A204.1 (cell line): Measurements from ENCODE around the gene NCAM2.

Experiments
- FAIRE-seq: peaks from 2 replicates; lab custom pipeline; 2012; peaks lifted over from hg19 to GRCh38; lab: Jason Lieb, UNC

The NCAM2 gene

GRCh38 chr21:21028275-21028820, 30.1 kb downstream of the NCAM2 start:
- FAIRE-seq = no peak

DNA sequence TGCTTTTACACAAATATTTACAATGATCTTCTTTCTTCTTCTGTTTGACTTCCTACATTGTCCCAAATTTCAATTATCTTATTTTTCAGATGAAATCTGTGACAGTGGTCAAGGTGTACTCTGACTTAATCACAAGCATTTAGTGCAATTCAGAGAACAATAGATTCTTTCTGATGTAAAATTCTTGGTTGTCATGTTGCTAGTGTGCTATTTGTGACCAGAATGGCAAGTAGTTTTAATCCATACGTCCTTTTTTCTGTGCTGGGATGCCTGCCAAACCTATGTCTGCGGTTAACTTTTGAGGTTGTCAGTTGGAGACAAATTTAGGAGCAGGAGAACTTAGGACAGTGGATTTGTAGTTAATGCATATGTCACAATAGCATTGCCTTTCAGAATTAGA, 31.0 kb downstream of the NCAM2 start:
- no peak for FAIRE-seq

DNA sequence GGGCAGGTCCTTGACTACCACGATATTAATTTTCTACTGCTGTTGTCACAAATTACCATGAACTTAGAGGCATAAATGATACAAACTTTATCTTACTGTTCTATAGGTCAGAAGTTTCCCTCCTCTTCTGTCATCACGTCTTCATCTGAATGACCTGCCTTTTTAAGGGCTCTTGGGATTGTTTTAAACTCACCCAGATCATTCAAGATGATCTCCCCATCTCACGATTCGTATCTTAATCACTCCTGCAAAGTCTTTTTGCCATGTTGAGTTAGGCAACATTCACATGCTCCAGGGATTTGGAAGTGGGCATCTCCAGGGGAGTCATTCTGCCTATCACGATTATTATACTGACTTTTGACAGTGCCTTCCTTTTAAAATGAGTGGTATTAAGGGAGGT, 32.1 kb downstream of the NCAM2 start:
- FAIRE-seq = no peak

DNA sequence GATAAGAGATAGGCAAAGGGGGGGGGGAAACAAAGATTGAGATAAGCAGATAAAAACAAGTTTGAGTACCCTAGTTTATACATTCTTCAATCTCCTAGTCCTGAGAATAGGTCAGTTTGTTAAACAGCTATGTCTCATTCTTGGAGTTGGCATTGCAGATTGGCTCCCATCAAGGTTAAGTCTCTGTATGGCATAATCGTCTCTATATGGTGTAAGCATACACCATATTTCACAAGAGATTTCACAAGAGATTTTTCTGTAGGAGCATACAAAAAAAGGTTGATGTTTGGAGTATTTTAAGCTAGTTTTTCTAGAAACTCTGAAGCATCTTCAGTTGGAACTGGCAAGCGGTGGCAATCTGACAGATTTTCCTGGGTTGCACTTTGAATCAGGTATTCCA, 35.8 kb downstream of the NCAM2 start:
- FAIRE-seq = no peak

- FAIRE-seq = no peak
Measured at GRCh38 chr21:21039624-21040170, 41.5 kb downstream of the NCAM2 start.

DNA sequence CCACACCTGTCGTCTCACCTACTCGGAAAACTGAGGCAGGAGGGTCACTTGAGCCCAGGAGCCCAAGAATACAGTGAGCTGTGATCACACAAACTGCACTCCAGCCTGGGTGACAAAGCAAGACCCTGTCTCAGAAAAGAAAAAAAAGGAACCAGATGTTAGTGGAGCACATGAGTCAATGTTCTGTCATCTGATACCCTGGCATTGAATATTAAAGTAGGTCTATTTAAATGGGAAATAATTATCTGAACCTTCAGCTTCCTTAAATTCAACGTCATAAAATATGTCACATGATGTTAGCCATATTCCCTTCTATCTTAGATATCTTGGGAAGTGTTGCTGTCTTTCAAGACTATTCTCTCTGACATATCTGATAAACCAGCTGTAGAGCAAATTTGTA, 47.3 kb downstream of the NCAM2 start:
- no peak for FAIRE-seq

DNA sequence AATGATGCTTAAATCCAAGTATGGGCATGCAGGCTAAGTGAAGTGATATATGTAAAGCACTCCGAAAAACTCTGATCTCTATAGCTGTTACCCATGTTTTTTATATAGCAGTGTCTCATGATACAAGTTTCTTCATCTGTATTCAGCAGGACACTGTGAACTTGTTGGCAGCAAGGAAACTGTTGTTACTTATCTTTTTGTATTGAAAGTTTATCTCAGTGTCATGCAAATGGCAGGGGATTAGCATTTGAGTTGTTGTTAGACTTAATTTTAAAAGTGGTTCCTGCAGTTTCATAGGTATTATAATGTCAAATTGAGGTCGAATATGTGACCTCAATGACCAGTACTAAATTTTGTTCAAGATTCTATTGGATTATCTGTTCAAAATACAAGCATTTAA, 47.9 kb downstream of the NCAM2 start:
- no peak for FAIRE-seq

- no peak for FAIRE-seq
Measured at GRCh38 chr21:21051109-21052055, 53.2 kb downstream of the NCAM2 start.

GRCh38 chr21:21052672-21053071, 54.5 kb downstream of the NCAM2 start:
- peak; percentile 21 for FAIRE-seq

GRCh38 chr21:21057349-21058062, 59.3 kb downstream of the NCAM2 start:
- FAIRE-seq = no peak

- FAIRE-seq = no peak
Measured at GRCh38 chr21:21063828-21064227, 65.6 kb downstream of the NCAM2 start.

DNA sequence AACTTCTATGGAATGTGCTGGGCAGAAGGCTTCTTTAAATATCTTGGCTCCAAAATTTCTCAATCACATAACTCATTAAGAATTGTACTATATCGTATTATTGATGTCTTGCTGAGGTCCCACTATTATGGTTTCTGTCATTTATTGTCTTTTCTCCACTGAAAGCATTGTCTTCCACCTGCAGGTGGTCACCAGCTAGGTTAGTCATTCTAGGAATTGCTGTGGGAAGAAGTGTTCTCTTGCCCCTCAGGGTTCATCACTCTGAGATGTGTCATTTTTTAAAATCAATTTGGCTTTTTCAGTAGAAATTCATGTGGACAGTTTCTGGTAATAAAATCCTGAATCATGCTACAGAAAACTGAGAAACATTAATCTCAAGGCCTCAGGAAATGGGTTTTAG, 66.1 kb downstream of the NCAM2 start:
- no peak for FAIRE-seq

GRCh38 chr21:21067375-21067774, 69.2 kb downstream of the NCAM2 start:
- FAIRE-seq = no peak

GRCh38 chr21:21074305-21074704, 76.1 kb downstream of the NCAM2 start:
- peak; percentile 98 for FAIRE-seq

- no peak for FAIRE-seq
Measured at GRCh38 chr21:21076051-21076450, 77.8 kb downstream of the NCAM2 start.

GRCh38 chr21:21076491-21076890, 78.3 kb downstream of the NCAM2 start:
- no peak for FAIRE-seq

- FAIRE-seq = no peak
Measured at GRCh38 chr21:21079646-21080045, 81.4 kb downstream of the NCAM2 start.

DNA sequence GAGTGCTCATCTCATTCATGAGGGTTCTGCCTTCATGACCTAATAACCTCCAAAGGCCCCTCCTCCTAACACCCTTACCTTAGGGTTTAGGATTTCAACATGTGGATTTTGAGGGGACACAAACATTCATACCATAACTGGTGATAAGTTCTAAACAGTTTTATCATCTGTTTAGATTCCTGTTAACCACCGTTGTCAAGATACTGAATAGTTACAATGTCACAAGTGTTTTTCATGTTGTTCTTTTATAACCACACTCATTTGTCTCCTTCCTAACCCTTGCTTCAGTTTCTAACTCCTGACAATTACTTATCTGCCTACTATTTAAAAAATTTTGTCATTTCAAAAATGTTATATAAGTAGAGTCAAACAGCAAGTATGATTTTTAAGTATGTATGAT, 86.0 kb downstream of the NCAM2 start:
- FAIRE-seq = no peak

- no peak for FAIRE-seq
Measured at GRCh38 chr21:21085206-21085605, 87.0 kb downstream of the NCAM2 start.

GRCh38 chr21:21096956-21097355, 98.7 kb downstream of the NCAM2 start:
- FAIRE-seq = no peak

- no peak for FAIRE-seq
Measured at GRCh38 chr21:21097466-21097865, 99.3 kb downstream of the NCAM2 start.

- no peak for FAIRE-seq
Measured at GRCh38 chr21:21101911-21102310, 103.7 kb downstream of the NCAM2 start.

DNA sequence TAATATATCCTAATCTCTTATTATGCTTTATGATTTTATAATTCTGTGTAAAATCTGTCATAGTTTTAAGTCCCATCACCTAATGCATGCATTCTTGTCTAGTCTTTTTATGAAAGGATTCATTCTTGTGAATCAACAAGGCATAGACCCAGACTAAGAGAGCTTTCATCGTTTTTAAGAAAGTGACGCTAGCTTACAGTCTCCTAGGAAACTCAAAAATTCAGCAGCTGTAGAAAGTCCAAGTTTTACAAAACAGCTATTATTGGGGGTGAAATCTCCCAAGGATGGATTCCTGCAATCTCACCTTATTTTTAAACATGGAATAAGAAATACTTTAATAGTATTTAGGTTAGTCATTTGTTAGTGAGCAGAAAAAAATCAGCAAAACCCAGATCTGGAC, 104.7 kb downstream of the NCAM2 start:
- FAIRE-seq = no peak
